Mesodermal cell (in vitro differentiated cells): ENCODE data around the gene CYBA.

ENCODE experiments used
- H3K27ac ChIP-seq: 2 replicates; pipeline ENCODE4 v1.7.0; 2013; ENCODE audit warnings: mild to moderate bottlenecking, low read depth, low read length, moderate library complexity; ENCODE audit not compliant: severe bottlenecking
- H3K36me3 ChIP-seq: 2 replicates; pipeline ENCODE4 v1.7.1; 2013; ENCODE audit warnings: mild to moderate bottlenecking, low read length, moderate library complexity; ENCODE audit not compliant: control insufficient read depth, insufficient read depth
- H3K4me1 ChIP-seq: one replicate; pipeline ENCODE4 v1.7.1; 2013; ENCODE audit warnings: mild to moderate bottlenecking, low read length; ENCODE audit not compliant: insufficient read depth, control insufficient read depth, poor library complexity, severe bottlenecking
- H3K4me3 ChIP-seq: 2 replicates; pipeline ENCODE4 v1.7.0; 2013; ENCODE audit warnings: low read length, control low read depth, mild to moderate bottlenecking; ENCODE audit not compliant: insufficient read depth, poor library complexity, severe bottlenecking; ENCODE audit errors: extremely low read depth
- H3K9me3 ChIP-seq: 2 replicates; pipeline ENCODE4 v1.7.1; 2013; ENCODE audit warnings: mild to moderate bottlenecking, low read length, moderate library complexity; ENCODE audit not compliant: control insufficient read depth
- WGBS, 2 experiments: methylation state at CpG; one replicate each; pipeline ENCODE4 v1.1.5; 2013; ENCODE audit warnings: missing lambda C conversion rate in 2 of 2; ENCODE audit not compliant: insufficient coverage in 2 of 2; 5-methylcytosine and 5-hydroxymethylcytosine counted together

CYBA gene

DNA sequence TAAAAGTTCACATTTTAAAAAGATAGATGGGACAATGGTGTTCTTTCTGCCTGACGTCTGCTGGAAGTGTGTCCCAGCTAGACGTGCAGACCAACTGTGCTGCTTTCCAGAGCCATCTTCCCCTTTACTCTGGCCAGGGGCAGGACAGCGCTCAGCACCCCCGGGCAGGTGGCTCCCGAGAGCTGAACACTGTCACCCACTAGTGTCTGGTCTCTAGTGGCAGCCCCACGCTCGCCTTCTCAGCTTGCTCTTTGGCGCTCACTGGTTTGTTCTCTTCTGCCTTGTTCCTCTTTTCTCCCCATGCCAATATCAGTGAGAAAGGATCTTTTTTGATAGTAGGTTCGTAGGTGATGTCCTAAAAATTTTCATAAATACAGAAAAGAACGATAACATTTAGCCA lies 54.9 kb downstream of the CYBA start:
- Histone ChIP-seq H3K9me3 (no peaks in the 10 kb centered on the region), H3K36me3 (peaks cover 66% of the 10 kb centered on the region), H3K4me1 (no peaks in the 10 kb centered on the region), H3K27ac (no peak overlapping the region), H3K4me3 (no peak overlapping the region)
- 91 to 100% methylated on average over 4 to 7 of the region's 10 CpGs for WGBS, 2 experiments

- Histone ChIP-seq H3K36me3 (peaks cover 66% of the 10 kb centered on the region), H3K4me1 (no peaks in the 10 kb centered on the region), H3K4me3 (no peak overlapping the region), H3K9me3 (no peaks in the 10 kb centered on the region), H3K27ac (no peak overlapping the region)
- 99 to 100% methylated on average over 5 to 6 of the region's 6 CpGs for WGBS, 2 experiments
Observed at GRCh38 chr16:88595101-88595500, 55.8 kb downstream of the CYBA start.

DNA sequence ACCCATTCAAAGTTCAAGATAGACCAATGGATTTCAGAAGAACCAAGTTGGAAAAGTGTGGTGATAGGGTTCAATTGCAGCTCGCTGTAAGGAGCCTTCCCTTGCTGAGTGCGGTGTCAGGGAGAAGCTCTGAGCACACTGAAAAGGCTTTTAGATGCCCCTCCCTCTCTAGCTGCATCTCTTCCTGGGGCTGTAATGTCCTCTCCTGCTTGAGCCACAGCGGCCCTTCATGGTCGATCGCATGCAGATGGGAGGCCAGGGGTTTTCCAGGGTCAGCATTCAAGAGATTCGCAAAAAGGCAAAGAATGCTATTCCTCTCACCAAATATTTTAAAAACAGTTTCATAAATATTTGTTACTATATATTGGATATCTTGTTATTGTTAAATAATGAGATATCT lies 56.9 kb downstream of the CYBA start:
- Histone ChIP-seq H3K4me3 (no peak overlapping the region), H3K9me3 (no peaks in the 10 kb centered on the region), H3K4me1 (no peaks in the 10 kb centered on the region), H3K36me3 (peaks cover 66% of the 10 kb centered on the region), H3K27ac (no peak overlapping the region)
- 84 to 98% methylated on average over 2 to 5 of the region's 6 CpGs for WGBS, 2 experiments

DNA sequence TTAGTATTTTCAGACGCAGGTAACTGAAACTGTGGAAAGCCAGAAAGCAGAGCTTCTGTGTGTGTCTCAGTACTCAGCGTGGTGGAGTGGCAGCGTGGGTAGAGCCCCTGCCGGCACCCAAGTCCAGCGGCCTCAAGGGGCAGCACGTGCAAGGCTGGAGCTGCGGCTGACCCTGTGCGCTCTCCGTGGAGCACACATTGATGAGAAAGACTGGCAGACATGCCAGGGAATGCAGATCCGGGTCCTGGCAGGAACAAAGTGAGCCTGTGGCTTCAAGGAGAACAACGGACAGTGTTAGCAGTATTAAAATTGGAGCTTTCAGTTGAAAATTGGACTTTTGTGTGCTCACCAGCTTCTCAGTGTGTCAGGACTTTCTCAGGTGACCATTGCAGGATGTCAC lies 57.4 kb downstream of the CYBA start:
- Histone ChIP-seq H3K4me1 (no peaks in the 10 kb centered on the region), H3K9me3 (no peaks in the 10 kb centered on the region), H3K4me3 (no peak overlapping the region), H3K27ac (no peak overlapping the region), H3K36me3 (peaks cover 67% of the 10 kb centered on the region)
- WGBS, 2 experiments: 90 to 96% methylated on average over 11 of the region's 11 CpGs
